Suprapubic skin (tissue), 4 donors: ENCODE results near the gene SF3B2. TPM values are rescaled to one million over a fixed set of nuclear protein-coding genes. Genes with fewer than 3 reads are reported as not detected.

ENCODE experiments used
- DNase-seq, 2 donors: peaks; one replicate each; pipeline ENCODE4 v3.0.0-alpha.2; 2019; ENCODE audit warnings: low spot score in 2 of 2
- H3K27ac ChIP-seq: fragments of 200-600 bp; sonication (generic); one replicate; pipeline ENCODE4 v1.5.1; 2019
- H3K27me3 ChIP-seq: fragments of 200-600 bp; sonication (generic); one replicate; pipeline ENCODE4 v1.5.1; 2019
- H3K36me3 ChIP-seq: fragments of 200-600 bp; sonication (generic); one replicate; pipeline ENCODE4 v1.5.1; 2019
- H3K4me1 ChIP-seq: fragments of 200-600 bp; sonication (generic); one replicate; pipeline ENCODE4 v1.5.1; 2019
- H3K4me3 ChIP-seq: fragments of 200-600 bp; sonication (generic); one replicate; pipeline ENCODE4 v1.5.1; 2019; ENCODE audit warnings: mild to moderate bottlenecking
- H3K9me3 ChIP-seq: fragments of 200-600 bp; sonication (generic); one replicate; pipeline ENCODE4 v1.5.1; 2019
- CTCF ChIP-seq, 2 donors: fragments of 200-600 bp in 1 of 2; fragments of 450-650 bp in 1 of 2; sonication (generic) in 1 of 2; IDR thresholded peaks; one replicate each; pipeline ENCODE4 v1.5.1; 2016 to 2019; ENCODE audit warnings: antibody characterized with exemption in 2 of 2, mild to moderate bottlenecking in 1 of 2, moderate library complexity in 1 of 2
- EP300 ChIP-seq: sonication (generic); formaldehyde crosslinking; IDR thresholded peaks from one replicate; pipeline ENCODE4 v1.6.1; 2017; ENCODE audit warnings: antibody characterized with exemption
- POLR2A ChIP-seq, 2 donors: fragments of 450-650 bp; IDR thresholded peaks; one replicate each; pipeline ENCODE4 v1.6.1; 2017; ENCODE audit warnings: antibody characterized with exemption in 2 of 2, mild to moderate bottlenecking in 2 of 2, moderate library complexity in 2 of 2
- POLR2AphosphoS5 ChIP-seq, 3 donors: sonication (generic); formaldehyde crosslinking; IDR thresholded peaks; one replicate each; pipeline ENCODE4 v1.6.1; 2017; ENCODE audit warnings: antibody characterized with exemption in 3 of 3
- WGBS: methylation state at CpG from one replicate; pipeline ENCODE4 v1.1.5; 2018; 5-methylcytosine and 5-hydroxymethylcytosine counted together
- total RNA-seq, 4 donors: library from RNA; depleted of rRNA; stranded (reverse); fragments of >200 nt; gene quantifications; one replicate each; pipeline ENCODE4 v1.1.0, GENCODE V29; 2016

The SF3B2 gene
- total RNA-seq, 4 donors from 2014 or later = 117 to 175 (median 149) TPM

GRCh38 chr11:66100272-66101065 is 48.3 kb downstream of the SF3B2 start:
- H3K4me1 ChIP-seq = peaks cover 13% of the 10 kb centered on the region
- TF ChIP-seq CTCF (IDR thresholded peaks at IDR 0.05) = no peak
- no peak for TF ChIP-seq EP300
- no peak for TF ChIP-seq POLR2A (IDR thresholded peaks at IDR 0.05)
- no peak for TF ChIP-seq POLR2AphosphoS5 (IDR thresholded peaks at IDR 0.05)
- H3K36me3 ChIP-seq = no peaks in the 10 kb centered on the region
- DNase-seq = peak; percentile 74 to 85
- no peaks in the 10 kb centered on the region for H3K9me3 ChIP-seq
- H3K4me3 ChIP-seq = peak overlapping the region; percentile 6
- WGBS = 40% methylated on average over 14 of the region's 14 CpGs
- peak overlapping the region; percentile 13 for H3K27ac ChIP-seq
- H3K27me3 ChIP-seq = no peaks in the 10 kb centered on the region

- DNase-seq = no peak
- Histone ChIP-seq H3K27me3 (no peaks in the 10 kb centered on the region), H3K4me1 (peaks cover 13% of the 10 kb centered on the region), H3K27ac (no peak overlapping the region), H3K36me3 (no peaks in the 10 kb centered on the region), H3K9me3 (no peaks in the 10 kb centered on the region), H3K4me3 (no peak overlapping the region)
- 75% methylated on average over 3 of the region's 3 CpGs for WGBS
- no peak for TF ChIP-seq EP300
- no peak for TF ChIP-seq POLR2A (IDR thresholded peaks at IDR 0.05)
- TF ChIP-seq CTCF (IDR thresholded peaks at IDR 0.05) = no peak
- no peak for TF ChIP-seq POLR2AphosphoS5 (IDR thresholded peaks at IDR 0.05)
Measured at GRCh38 chr11:66101066-66101464, 48.9 kb downstream of the SF3B2 start.

DNA sequence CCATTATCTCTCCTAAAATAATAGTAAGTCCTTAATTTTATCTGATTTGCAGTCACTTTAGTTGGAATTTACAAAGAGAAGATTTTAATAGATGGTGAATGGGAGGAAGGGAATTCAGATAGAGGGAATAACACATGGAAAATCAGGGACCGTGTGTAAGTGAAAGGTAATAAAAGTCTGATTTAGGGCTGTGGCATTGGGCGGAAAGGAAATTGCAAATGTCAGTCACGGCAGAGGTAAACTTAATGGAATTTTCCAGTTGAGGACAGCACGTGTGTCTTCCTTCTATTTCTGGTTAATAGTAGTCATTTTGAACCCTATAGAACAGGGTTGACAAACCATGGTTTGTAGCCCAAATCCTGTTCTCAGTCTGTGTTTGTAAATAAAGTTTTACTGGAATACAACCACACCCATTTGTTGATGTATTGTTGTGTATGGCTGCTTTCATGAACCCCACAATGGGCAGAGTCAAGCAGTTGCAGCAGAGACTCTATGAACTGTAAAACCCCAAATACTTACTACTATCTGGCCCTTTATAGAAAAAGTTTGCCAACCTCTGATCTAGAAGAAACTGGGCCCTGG is 52.0 kb downstream of the SF3B2 start:
- H3K9me3 ChIP-seq = no peaks in the 10 kb centered on the region
- no peak overlapping the region for H3K27ac ChIP-seq
- WGBS = 85% methylated on average over 4 of the region's 4 CpGs
- no peaks in the 10 kb centered on the region for H3K27me3 ChIP-seq
- no peak for TF ChIP-seq EP300
- TF ChIP-seq POLR2AphosphoS5 (IDR thresholded peaks at IDR 0.05) = no peak
- TF ChIP-seq POLR2A (IDR thresholded peaks at IDR 0.05) = no peak
- TF ChIP-seq CTCF (IDR thresholded peaks at IDR 0.05) = no peak
- no peaks in the 10 kb centered on the region for H3K36me3 ChIP-seq
- no peak for DNase-seq
- H3K4me3 ChIP-seq = no peak overlapping the region
- peaks cover 13% of the 10 kb centered on the region for H3K4me1 ChIP-seq

- Histone ChIP-seq H3K4me3 (no peak overlapping the region), H3K4me1 (peaks cover 8% of the 10 kb centered on the region), H3K36me3 (no peaks in the 10 kb centered on the region), H3K27me3 (no peaks in the 10 kb centered on the region), H3K9me3 (no peaks in the 10 kb centered on the region), H3K27ac (no peak overlapping the region)
- WGBS = 84% methylated on average over 4 of the region's 4 CpGs
- DNase-seq = no peak
- no peak for TF ChIP-seq POLR2A (IDR thresholded peaks at IDR 0.05)
- TF ChIP-seq CTCF (IDR thresholded peaks at IDR 0.05) = no peak
- no peak for TF ChIP-seq POLR2AphosphoS5 (IDR thresholded peaks at IDR 0.05)
- no peak for TF ChIP-seq EP300
Measured at GRCh38 chr11:66106786-66107599, 54.8 kb downstream of the SF3B2 start.
